Testis (tissue), 2 donors: ENCODE measurements around the gene CELA1.

Experiments
- POLR2A ChIP-seq: fragments of 450-650 bp; IDR thresholded peaks from one replicate; pipeline ENCODE4 v1.6.1; 2017; ENCODE audit warnings: antibody characterized with exemption, mild to moderate bottlenecking, moderate library complexity
- TF ChIP-seq, protein P1 (sequence below), 3 experiments: fragments of 450-650 bp in 2 of 3; fragments of 200-600 bp in 1 of 3; sonication (generic) in 1 of 3; IDR thresholded peaks; one replicate each; pipeline ENCODE4 v1.5.1; 2016 to 2019; ENCODE audit warnings: antibody characterized with exemption in 3 of 3, mild to moderate bottlenecking in 2 of 3, moderate library complexity in 1 of 3

GRCh38 chr12:51359851-51360250, 13.4 kb upstream of the CELA1 start:
- TF ChIP-seq, protein P1, sequence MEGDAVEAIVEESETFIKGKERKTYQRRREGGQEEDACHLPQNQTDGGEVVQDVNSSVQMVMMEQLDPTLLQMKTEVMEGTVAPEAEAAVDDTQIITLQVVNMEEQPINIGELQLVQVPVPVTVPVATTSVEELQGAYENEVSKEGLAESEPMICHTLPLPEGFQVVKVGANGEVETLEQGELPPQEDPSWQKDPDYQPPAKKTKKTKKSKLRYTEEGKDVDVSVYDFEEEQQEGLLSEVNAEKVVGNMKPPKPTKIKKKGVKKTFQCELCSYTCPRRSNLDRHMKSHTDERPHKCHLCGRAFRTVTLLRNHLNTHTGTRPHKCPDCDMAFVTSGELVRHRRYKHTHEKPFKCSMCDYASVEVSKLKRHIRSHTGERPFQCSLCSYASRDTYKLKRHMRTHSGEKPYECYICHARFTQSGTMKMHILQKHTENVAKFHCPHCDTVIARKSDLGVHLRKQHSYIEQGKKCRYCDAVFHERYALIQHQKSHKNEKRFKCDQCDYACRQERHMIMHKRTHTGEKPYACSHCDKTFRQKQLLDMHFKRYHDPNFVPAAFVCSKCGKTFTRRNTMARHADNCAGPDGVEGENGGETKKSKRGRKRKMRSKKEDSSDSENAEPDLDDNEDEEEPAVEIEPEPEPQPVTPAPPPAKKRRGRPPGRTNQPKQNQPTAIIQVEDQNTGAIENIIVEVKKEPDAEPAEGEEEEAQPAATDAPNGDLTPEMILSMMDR (IDR thresholded peaks at IDR 0.05) = no peak
- no peak for TF ChIP-seq POLR2A
